Lower leg skin (tissue), 3 donors: ENCODE measurements around the gene CTRB1.

Experiments
- POLR2A ChIP-seq, 2 donors: fragments of 450-650 bp; IDR thresholded peaks; one replicate each; pipeline ENCODE4 v1.6.1; 2016 to 2017; ENCODE audit warnings: antibody characterized with exemption in 2 of 2, mild to moderate bottlenecking in 1 of 2, moderate library complexity in 1 of 2
- TF ChIP-seq, protein P1 (sequence below), 3 donors: fragments of 450-650 bp; IDR thresholded peaks; one replicate each; pipeline ENCODE4 v1.5.1; 2016; ENCODE audit warnings: antibody characterized with exemption in 3 of 3, mild to moderate bottlenecking in 3 of 3, moderate library complexity in 2 of 3

DNA sequence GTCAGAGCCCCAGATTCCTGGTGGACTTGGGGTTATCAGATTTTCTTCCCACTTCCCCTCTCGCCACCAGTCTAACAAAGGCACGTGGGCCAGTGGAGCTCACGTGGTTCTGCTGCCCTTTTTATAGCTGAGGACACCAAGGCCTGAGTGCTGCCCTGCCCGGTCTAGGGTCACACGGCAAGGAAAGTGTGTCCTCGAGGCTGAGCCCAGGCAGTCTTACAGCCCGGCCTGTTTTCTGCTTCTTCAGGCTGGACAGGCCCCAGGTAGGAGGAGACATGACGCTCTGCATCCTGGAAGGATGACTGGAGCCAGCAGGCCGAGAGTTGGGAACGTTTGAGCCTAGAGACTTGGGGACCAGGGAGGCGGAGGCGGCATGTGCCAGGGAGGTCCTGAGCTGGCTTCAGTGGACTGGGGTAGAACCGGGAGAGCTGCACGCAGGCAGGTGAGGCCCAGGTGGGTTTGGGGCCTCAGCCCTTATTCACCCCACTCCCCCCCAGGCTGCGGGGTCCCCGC lies 3.5 kb downstream of the CTRB1 start:
- TF ChIP-seq, protein P1, sequence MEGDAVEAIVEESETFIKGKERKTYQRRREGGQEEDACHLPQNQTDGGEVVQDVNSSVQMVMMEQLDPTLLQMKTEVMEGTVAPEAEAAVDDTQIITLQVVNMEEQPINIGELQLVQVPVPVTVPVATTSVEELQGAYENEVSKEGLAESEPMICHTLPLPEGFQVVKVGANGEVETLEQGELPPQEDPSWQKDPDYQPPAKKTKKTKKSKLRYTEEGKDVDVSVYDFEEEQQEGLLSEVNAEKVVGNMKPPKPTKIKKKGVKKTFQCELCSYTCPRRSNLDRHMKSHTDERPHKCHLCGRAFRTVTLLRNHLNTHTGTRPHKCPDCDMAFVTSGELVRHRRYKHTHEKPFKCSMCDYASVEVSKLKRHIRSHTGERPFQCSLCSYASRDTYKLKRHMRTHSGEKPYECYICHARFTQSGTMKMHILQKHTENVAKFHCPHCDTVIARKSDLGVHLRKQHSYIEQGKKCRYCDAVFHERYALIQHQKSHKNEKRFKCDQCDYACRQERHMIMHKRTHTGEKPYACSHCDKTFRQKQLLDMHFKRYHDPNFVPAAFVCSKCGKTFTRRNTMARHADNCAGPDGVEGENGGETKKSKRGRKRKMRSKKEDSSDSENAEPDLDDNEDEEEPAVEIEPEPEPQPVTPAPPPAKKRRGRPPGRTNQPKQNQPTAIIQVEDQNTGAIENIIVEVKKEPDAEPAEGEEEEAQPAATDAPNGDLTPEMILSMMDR (IDR thresholded peaks at IDR 0.05): no peak
- no peak for TF ChIP-seq POLR2A (IDR thresholded peaks at IDR 0.05)
